Lower leg skin (tissue), 4 donors: ENCODE results near the gene UBL4A. TPM values are rescaled to one million over a fixed set of nuclear protein-coding genes. Genes with fewer than 3 reads are reported as not detected.

Experiments used
- DNase-seq, 2 donors: peaks; one replicate each; pipeline ENCODE4 v3.0.0-alpha.2; 2019; ENCODE audit warnings: low spot score in 2 of 2
- H3K4me3 ChIP-seq: fragments of 200-600 bp; sonication (generic); 2 replicates; pipeline ENCODE4 v1.5.1; 2017; ENCODE audit warnings: mild to moderate bottlenecking, low read depth; ENCODE audit not compliant: poor library complexity, severe bottlenecking
- POLR2A ChIP-seq, 2 donors: fragments of 450-650 bp; IDR thresholded peaks; one replicate each; pipeline ENCODE4 v1.6.1; 2016 to 2017; ENCODE audit warnings: antibody characterized with exemption in 2 of 2, mild to moderate bottlenecking in 1 of 2, moderate library complexity in 1 of 2
- WGBS, 2 donors: methylation state at CpG; one replicate each; pipeline ENCODE4 v1.1.5; 2018; 5-methylcytosine and 5-hydroxymethylcytosine counted together
- intact Hi-C: fragments of 100-400 bp; cut with DNase I; formaldehyde crosslinking; loops from one replicate; pipeline ENCODE4 v1.15.0; 2023; ENCODE audit warnings: low total_unique reads
- total RNA-seq, 4 donors: library from RNA; depleted of rRNA; stranded (reverse); fragments of >200 nt; gene quantifications; one replicate each; pipeline ENCODE4 v1.1.0, GENCODE V29; 2016
- TF ChIP-seq, protein P1 (sequence below), 3 donors: fragments of 450-650 bp; IDR thresholded peaks; one replicate each; pipeline ENCODE4 v1.5.1; 2016; ENCODE audit warnings: antibody characterized with exemption in 3 of 3, mild to moderate bottlenecking in 3 of 3, moderate library complexity in 2 of 3

The UBL4A gene
- total RNA-seq, 4 donors from 2014 or later: 33.7 to 57.0 (median 50.7) TPM

DNA sequence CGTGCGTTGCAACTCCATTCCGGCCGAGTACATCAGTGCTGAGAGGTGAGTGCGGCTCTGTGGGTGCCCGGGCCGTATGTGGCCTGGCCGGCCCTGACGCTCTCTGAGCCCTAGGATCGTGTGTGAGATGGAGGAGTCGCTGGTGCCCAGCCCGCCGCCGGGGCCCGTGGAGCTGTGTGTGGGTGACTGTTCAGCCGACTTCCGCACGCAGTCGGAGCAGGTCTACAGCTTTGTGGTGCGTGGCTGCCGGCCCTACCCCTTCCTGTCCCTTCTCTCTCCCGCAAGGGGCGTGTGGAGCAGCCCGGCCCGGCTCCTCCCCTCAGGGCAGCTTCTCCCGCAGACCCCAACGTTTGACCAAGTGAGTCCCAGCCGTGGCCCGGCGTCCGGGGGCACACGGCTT is 20.4 kb downstream of the UBL4A start:
- no peak for TF ChIP-seq POLR2A (IDR thresholded peaks at IDR 0.05)
- TF ChIP-seq, protein P1, sequence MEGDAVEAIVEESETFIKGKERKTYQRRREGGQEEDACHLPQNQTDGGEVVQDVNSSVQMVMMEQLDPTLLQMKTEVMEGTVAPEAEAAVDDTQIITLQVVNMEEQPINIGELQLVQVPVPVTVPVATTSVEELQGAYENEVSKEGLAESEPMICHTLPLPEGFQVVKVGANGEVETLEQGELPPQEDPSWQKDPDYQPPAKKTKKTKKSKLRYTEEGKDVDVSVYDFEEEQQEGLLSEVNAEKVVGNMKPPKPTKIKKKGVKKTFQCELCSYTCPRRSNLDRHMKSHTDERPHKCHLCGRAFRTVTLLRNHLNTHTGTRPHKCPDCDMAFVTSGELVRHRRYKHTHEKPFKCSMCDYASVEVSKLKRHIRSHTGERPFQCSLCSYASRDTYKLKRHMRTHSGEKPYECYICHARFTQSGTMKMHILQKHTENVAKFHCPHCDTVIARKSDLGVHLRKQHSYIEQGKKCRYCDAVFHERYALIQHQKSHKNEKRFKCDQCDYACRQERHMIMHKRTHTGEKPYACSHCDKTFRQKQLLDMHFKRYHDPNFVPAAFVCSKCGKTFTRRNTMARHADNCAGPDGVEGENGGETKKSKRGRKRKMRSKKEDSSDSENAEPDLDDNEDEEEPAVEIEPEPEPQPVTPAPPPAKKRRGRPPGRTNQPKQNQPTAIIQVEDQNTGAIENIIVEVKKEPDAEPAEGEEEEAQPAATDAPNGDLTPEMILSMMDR (IDR thresholded peaks at IDR 0.05): no peak
- DNase-seq: no peak
- no peak overlapping the region for H3K4me3 ChIP-seq
- WGBS, 2 donors: 91 to 92% methylated on average over 16 to 32 of the region's 32 CpGs
- intact Hi-C loops: no loop called here

DNA sequence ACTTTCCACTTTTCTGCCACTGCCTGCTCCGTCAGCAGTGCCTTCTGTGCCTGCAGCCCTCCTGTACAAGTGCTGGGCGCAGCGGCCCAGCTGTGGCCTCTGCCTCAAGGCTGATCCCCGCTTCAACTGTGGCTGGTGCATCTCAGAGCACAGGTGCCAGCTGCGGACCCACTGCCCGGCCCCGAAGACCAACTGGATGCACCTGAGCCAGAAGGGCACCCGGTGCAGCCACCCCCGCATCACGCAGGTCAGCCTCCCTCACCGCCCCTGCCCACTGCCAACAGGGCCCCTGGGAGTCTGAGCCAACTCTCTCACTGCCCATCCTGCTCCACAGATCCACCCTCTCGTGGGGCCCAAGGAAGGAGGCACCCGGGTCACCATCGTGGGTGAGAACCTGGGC is 20.8 kb downstream of the UBL4A start:
- no peak overlapping the region for H3K4me3 ChIP-seq
- TF ChIP-seq POLR2A (IDR thresholded peaks at IDR 0.05): no peak
- TF ChIP-seq, protein P1 (IDR thresholded peaks at IDR 0.05): no peak
- intact Hi-C loops: no loop called here
- DNase-seq: no peak
- WGBS, 2 donors: 97 to 100% methylated on average over 1 to 14 of the region's 14 CpGs

DNA sequence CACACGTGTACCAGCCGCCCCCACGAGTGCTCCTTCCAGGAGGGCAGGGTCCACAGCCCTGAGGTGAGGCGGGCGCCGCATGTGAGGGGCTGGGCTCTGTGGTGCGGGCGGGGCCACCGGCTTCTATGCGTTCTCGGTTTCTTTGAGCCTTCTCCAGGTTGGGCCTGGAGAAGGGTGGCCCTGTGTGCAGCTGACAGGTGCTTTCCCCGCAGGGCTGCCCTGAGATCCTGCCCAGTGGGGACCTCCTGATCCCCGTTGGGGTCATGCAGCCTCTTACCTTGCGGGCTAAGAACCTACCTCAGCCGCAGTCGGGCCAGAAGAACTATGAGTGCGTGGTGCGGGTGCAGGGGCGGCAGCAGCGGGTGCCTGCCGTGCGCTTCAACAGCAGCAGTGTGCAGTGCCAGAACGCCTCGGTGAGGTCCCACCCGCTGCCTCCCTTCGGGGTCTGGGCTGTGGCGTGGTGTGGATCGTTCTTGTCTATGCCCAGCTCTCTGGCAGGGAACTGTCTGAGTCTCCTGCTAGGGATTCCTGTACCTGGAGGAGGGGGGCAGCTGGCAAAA is 21.5 kb downstream of the UBL4A start:
- 82 to 88% methylated on average over 2 to 24 of the region's 28 CpGs for WGBS, 2 donors
- no peak overlapping the region for H3K4me3 ChIP-seq
- TF ChIP-seq, protein P1 (IDR thresholded peaks at IDR 0.05): no peak
- no peak for TF ChIP-seq POLR2A (IDR thresholded peaks at IDR 0.05)
- intact Hi-C loops: no loop called here
- no peak for DNase-seq

DNA sequence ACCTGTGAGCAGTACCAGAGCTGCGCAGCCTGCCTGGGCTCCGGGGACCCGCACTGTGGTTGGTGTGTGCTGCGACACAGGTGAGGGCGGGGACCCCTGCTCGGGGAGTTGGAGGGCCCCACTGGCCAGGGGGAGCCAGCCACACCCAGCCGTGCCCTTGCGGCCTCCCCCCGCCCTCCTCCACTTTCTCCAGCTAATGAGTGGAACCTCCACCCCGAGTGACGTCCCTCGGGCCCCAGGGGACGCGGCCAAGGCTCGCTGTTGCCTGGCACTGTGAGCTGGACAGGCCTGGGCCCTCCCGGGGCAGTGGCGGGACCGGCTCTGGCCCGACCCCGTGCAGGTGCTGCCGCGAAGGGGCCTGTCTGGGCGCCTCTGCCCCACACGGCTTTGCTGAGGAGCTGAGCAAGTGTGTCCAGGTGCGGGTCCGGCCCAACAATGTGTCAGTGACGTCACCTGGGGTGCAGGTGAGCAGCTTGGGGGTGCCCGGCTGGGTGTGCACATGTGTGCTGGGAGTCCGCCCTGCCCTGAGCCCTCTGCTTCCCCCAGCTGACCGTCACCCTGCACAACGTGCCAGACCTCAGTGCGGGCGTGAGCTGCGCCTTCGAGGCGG is 22.7 kb downstream of the UBL4A start:
- intact Hi-C loops: no loop called here

DNA sequence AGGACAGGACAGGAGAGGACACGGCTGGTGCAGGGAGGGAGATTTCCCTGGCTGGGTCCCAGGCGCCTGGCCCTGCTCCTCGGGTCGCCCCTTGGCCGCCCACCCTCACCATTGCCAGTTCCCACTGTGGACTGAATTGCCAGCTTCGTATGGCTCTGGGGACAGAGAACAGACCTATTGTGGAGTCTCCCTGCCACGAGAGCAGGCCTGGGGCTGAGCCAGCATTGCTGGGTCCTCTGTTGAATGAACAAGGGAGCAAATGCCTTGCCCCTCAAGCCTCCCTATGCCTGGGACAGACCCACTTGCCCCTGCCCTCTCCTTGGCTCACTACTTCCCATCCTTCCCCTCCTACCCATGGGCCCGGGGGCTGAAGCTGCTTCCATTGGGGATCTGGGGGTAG is 24.0 kb downstream of the UBL4A start:
- H3K4me3 ChIP-seq: no peak overlapping the region
- TF ChIP-seq, protein P1 (IDR thresholded peaks at IDR 0.05): no peak
- no peak for TF ChIP-seq POLR2A (IDR thresholded peaks at IDR 0.05)
- intact Hi-C loops: no loop called here
- 58% methylated on average over 3 of the region's 8 CpGs; no CpG with 5 or more reads in 1 of the 2 donors for WGBS, 2 donors
- DNase-seq: no peak

More for the DNA sequence above, 22.7 kb downstream of the UBL4A start:
- no peak overlapping the region for H3K4me3 ChIP-seq
- DNase-seq: no peak
- 90% methylated on average over 34 of the region's 36 CpGs; no CpG with 5 or more reads in 1 of the 2 donors for WGBS, 2 donors
- TF ChIP-seq, protein P1 (IDR thresholded peaks at IDR 0.05): no peak
- no peak for TF ChIP-seq POLR2A (IDR thresholded peaks at IDR 0.05)
